ENCODE data around the gene LSM12.
A peak's percentile ranks its signal among the peaks of the same experiment; 100 is the strongest.
"Not testable (repeated sequence)": the region's sequence is repeated elsewhere in the genome, so short reads cannot be mapped to it uniquely, and the experiment has no call there.

Gene LSM12

GRCh38 chr17:44066204-44066930 lies at the start of gene LSM12:
LSM12 (minus strand) TSS chr17:44066671; CDS start chr17:44066587, 84 bp downstream.
- peak; percentile 86 to 89 for DNase-seq (ENCODE audit: low read depth in 2 of 2)

- no peak for DNase-seq (ENCODE audit: low read depth in 2 of 2)
These were observed 49.3 kb upstream of the LSM12 start for GRCh38 chr17:44115585-44116415.

GRCh38 chr17:44113868-44114840 lies 47.7 kb upstream of the LSM12 start:
- DNase-seq (ENCODE audit: low read depth in 2 of 2), result no peak

GRCh38 chr17:44113382-44113781 lies 46.9 kb upstream of the LSM12 start:
- no peak for DNase-seq (ENCODE audit: low read depth in 2 of 2)

GRCh38 chr17:44112284-44113280 lies 46.1 kb upstream of the LSM12 start:
- no peak for DNase-seq (ENCODE audit: low read depth in 2 of 2)

- no peak for DNase-seq (ENCODE audit: low read depth in 2 of 2)
These were observed 45.3 kb upstream of the LSM12 start for GRCh38 chr17:44111777-44112176.

- peak; percentile 32 to 47 for DNase-seq (ENCODE audit: low read depth in 2 of 2)
These were observed 44.6 kb upstream of the LSM12 start for GRCh38 chr17:44110823-44111633.

GRCh38 chr17:44110011-44110686 lies 43.7 kb upstream of the LSM12 start:
- DNase-seq (ENCODE audit: low read depth in 2 of 2), result no peak

- DNase-seq (ENCODE audit: low read depth in 2 of 2), result no peak
These were observed 42.8 kb upstream of the LSM12 start for GRCh38 chr17:44109312-44109630.

- DNase-seq (ENCODE audit: low read depth in 2 of 2), result no peak
These were observed 42.2 kb upstream of the LSM12 start for GRCh38 chr17:44108440-44109311.

- no peak for DNase-seq (ENCODE audit: low read depth in 2 of 2)
These were observed 40.3 kb upstream of the LSM12 start for GRCh38 chr17:44106801-44107200.

GRCh38 chr17:44105941-44106340 lies 39.5 kb upstream of the LSM12 start:
- DNase-seq (ENCODE audit: low read depth in 2 of 2), result no peak

GRCh38 chr17:44105483-44105882 lies 39.0 kb upstream of the LSM12 start:
- DNase-seq (ENCODE audit: low read depth in 2 of 2), result no peak

- no peak for DNase-seq (ENCODE audit: low read depth in 2 of 2)
These were observed 36.6 kb upstream of the LSM12 start for GRCh38 chr17:44102849-44103622.

GRCh38 chr17:44101858-44102257 lies 35.4 kb upstream of the LSM12 start:
- not testable (repeated sequence) for DNase-seq (ENCODE audit: low read depth in 2 of 2)

GRCh38 chr17:44097110-44097958 lies 30.9 kb upstream of the LSM12 start:
- no peak for DNase-seq (ENCODE audit: low read depth in 2 of 2)
